SU-DHL-6 (cell line): ENCODE measurements around the gene FOXD4L6.
"Not testable (repeated sequence)": the region's sequence is repeated elsewhere in the genome, so short reads cannot be mapped to it uniquely, and the experiment has no call there.

Source experiments
- EZH2phosphoT487 ChIP-seq: fragments of 200-600 bp; sonication (generic), shearing (Covaris generic); conservative IDR thresholded peaks from 2 replicates; pipeline ENCODE4 v1.6.1; 2018; ENCODE audit warnings: mild to moderate bottlenecking, antibody characterized with exemption, low read length, moderate library complexity, mixed read lengths
- TF ChIP-seq, protein P1 (sequence below): fragments of 200-600 bp; sonication (generic); IDR thresholded peaks from one replicate; pipeline ENCODE4 v1.5.1; 2017; ENCODE audit warnings: antibody characterized with exemption, mild to moderate bottlenecking, low read length, moderate library complexity; ENCODE audit not compliant: insufficient read depth, poor library complexity, severe bottlenecking

DNA sequence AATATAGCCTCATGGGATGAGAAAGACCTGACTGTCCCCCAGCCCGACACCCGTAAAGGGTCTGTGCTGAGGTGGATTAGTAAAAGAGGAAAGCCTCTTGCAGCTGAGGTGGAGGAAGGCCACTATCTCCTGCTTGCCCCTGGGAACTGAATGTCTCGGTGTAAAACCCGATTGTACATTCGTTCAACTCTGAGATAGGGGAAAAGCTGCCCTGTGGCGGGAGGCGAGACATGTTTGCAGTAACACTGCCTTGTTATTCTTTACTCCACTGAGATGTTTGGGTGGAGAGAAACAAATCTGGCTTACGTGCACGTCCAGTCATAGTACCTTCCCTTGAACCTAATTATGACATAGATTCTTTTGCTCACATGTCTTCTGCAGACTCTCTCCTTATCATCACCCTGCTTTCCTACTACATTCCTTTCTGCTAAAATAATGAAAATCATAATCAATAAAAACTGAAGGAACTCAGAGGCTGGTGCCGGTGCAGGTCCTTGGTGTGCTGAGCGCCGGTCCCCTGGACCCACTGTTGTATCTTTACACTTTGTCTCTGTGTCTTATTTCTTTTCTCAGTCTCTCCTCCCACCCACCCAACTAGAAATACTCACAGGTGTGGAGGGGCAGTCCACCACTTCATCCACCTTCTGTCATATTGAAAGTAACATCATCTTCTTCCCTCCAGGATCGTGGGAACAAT is 22.8 kb downstream of the FOXD4L6 start:
- TF ChIP-seq, protein P1, sequence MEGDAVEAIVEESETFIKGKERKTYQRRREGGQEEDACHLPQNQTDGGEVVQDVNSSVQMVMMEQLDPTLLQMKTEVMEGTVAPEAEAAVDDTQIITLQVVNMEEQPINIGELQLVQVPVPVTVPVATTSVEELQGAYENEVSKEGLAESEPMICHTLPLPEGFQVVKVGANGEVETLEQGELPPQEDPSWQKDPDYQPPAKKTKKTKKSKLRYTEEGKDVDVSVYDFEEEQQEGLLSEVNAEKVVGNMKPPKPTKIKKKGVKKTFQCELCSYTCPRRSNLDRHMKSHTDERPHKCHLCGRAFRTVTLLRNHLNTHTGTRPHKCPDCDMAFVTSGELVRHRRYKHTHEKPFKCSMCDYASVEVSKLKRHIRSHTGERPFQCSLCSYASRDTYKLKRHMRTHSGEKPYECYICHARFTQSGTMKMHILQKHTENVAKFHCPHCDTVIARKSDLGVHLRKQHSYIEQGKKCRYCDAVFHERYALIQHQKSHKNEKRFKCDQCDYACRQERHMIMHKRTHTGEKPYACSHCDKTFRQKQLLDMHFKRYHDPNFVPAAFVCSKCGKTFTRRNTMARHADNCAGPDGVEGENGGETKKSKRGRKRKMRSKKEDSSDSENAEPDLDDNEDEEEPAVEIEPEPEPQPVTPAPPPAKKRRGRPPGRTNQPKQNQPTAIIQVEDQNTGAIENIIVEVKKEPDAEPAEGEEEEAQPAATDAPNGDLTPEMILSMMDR = not testable (repeated sequence)
- TF ChIP-seq EZH2phosphoT487 = not testable (repeated sequence)
